Hematopoietic multipotent progenitor cell treated with erythropoietin and hydrocortisone succinate and interleukin-3 and kit ligand, for 15 days (in vitro differentiated cells): ENCODE measurements around the gene AUTS2.
"Not testable (repeated sequence)": the region's sequence is repeated elsewhere in the genome, so short reads cannot be mapped to it uniquely, and the experiment has no call there.

Experiments used
- DNase-seq: peaks from one replicate; pipeline ENCODE4 v3.0.0-alpha.2; 2015; ENCODE audit warnings: low spot score

The AUTS2 gene

DNA sequence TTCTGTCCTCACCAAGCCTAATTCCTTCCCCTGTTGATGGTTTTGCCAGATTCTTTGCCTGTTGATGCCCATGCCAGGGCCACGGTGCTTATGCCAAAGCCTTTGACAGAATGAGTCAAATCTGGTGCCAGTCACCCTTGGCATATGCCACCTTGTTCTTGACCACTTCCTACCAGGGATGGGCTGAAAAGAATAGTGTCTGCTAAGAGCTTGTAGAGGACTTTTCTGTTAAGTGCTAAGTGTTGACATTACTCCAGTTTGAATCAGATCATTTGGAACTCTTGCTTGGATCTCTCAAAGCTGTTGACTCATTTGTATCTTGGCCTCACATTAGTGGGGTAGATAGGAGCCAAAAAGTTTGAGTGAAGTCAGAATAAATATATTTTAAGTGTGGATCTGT lies 661.2 kb downstream of the AUTS2 start:
- DNase-seq = no peak

DNA sequence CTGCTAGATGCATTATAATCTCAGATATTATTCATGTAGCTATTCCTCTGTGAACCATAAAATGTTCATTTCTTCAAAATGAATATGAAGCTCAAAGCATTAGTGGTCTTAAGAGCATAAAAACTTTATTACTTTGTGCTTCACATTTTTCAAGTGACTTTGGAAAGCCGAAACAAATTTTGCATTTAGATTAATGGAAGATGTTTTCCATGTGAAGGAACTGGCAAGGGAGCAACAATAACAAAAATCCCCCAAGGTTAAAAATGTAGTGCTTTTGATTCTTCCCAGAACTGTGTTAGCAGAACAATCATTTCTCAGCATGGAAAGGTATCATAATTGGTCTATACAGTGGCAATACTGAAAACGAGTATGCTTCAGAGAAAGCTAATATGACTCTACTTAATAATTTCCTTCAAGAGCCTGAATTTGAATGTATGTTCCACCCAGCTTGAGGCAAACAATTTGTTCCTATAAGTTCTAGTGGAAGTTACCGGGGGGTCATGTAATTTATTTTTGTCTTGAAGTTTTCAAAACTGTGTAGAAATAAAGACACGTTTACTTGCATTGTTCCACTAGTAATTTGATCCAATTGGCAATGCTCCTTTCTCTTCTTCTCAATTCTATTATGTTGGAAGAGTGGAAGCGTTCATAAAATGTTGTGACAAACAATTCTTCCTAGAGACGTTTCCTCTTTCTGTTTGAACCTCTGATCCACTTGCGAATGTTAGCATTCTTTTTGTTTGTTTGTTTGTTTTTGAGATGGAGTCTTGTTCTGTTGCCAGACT lies 665.4 kb downstream of the AUTS2 start:
- no peak for DNase-seq

DNA sequence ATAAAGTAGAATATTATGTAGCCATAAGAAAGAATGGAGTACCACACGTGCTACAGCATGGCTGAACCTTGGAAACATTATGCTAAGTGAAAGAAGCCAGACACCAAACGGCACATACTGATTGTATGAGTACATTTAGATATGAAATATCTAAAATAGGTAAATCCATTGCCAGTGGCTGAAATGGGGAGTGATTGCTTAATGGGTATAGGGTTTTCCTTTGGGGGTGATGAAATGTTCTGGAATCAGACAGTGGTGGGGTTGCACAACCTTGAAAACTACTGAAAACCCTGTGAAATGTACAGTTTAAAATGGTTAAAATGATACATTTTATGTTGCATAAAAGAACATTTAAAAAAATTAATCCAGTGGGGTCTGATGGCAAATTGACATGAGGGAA lies 667.9 kb downstream of the AUTS2 start:
- DNase-seq = no peak

DNA sequence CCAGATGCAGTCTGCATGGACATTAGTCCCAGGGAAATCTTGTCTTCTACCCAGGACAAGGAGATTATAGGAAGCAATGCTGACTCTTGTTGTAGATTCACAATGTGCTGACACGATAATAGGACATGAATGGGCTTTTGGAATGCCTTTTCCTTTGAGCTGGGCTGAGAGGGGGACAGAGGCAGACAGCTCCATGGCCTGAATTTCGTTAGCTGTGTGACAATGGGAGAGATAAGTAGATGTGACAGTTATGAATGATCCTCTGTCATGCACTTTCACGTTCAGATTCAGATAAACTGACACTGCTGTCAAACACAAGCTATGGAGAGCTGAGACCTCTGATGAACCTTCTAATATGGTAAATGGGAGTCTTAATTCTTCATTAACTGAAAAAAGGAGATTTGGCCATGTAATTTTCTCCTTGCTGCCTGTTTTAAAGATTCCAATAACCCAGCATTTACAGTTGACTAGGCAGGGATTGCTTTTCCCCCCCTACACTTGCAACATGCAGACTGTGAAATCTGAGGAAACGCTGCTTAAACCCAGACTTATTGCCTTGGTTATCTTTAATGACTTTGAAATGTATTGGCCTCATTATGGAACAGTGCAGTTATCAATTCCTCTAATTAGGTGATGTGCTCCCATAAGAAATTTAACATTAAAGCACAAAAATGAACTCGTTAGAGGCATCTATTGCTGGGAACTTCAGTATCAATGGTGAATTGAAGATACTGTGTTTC lies 669.3 kb downstream of the AUTS2 start:
- DNase-seq = no peak

DNA sequence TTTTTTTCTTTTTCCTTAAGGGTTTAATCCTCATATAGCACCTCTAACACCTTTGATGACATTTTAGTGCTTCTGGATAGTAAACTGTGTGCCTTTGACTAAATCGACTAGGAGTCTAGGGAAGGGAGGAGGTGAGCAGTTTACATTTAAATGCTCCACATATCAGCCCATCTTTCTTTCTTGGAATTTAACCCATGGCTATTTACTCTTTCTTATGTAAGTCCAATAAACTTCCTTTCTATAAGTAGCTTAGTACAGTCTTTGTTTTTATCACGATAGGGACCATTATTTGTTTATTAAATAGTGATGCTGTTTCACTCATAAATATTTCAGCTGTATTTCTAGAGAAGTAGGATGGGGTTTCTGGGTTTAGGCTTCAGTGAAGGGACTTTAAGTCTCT lies 669.9 kb downstream of the AUTS2 start:
- DNase-seq = no peak

DNA sequence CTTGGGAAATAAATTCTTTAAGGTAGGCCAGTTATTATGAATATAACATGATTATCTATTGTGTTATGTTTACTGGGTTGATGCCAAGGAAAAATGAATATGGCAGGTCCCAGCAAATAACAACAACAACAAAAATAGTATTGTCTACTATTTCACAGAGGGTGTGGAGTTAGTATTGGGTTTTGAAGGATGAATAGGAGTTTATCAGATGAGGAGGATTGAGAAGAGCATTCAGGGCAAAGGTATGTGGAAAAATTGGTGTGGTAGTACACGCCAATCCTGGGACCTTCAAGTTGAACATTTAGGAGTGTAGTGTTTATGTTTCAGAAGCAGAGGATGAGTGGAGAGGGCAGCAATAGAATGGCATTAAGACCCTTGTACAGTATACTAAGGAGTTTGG lies 671.9 kb downstream of the AUTS2 start:
- no peak for DNase-seq

DNA sequence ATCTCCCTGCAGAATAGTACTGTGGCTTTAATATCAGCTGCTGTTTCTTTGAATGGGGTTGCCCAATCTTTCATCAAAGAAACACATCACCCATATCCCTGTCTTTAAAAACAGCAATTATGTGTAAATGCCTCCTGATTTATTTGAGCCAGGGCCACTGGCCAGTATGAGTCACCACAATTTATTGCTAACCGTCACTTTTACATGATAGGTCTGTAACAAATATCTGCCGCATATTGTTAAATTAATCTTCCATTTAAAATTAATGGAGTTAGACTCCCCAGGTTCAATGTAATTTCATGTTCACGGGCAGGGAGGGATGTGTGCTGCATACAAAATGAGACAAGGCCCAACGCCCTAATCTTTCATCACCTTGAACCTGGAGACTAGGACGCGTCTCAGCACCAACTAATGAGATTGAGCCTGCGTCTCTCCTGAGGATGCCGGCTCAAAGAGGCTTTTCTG lies 673.4 kb downstream of the AUTS2 start:
- no peak for DNase-seq

DNA sequence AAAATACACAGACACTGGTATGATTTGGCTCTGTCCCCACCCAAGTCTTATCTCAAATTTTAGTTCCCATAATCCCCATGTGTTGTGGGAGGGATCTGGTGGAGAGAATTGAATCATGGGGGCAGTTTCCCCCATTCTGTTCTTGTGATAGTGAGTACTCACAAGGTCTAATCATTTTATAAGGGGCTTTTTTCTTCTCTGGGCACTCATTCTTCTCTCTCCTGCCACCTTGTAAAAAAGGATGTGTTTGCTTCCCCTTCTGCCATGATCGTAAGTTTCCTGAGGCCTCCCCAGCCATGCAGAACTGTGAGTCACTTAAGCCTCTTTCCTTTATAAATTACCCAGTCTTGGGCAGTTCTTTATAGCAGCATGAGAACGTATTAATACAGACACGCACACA lies 677.3 kb downstream of the AUTS2 start:
- not testable (repeated sequence) for DNase-seq

DNA sequence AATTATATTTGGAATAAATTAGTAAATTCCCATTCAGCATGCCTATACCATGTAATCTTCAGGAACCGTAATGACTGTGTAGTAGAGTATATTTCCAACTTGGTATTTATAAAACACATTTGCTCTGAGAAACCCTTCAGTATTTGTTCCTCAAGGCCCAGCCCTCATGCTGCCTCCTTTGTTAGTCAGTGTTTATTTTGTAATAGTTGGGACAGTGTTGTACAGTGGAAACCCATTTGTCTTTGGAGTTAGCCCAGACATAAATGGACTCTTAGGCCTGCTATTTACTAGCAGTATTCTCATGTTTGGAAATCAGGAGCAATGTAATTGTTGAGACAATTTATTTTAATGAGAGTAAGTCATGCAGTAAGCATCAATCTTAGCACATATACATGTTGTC lies 686.9 kb downstream of the AUTS2 start:
- no peak for DNase-seq

DNA sequence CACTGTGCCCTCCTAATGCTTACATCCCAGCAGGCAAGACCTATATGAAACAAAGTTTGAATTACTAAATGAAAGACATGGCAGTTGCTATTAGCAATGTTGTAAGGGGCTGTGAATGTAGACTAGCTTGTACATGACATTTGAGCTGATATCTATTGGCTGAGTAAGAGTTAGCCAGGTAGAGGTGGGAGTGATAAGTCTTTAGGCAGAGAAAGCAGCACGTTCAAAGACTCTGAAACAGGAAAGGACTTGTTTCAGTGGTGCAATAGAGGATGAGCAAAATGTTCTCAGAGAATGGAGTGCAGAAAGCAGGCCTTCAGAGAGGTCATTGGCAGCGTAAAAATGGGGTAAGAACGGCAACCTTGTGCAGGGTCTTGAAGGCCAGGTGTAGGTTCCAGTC lies 687.6 kb downstream of the AUTS2 start:
- DNase-seq = no peak

DNA sequence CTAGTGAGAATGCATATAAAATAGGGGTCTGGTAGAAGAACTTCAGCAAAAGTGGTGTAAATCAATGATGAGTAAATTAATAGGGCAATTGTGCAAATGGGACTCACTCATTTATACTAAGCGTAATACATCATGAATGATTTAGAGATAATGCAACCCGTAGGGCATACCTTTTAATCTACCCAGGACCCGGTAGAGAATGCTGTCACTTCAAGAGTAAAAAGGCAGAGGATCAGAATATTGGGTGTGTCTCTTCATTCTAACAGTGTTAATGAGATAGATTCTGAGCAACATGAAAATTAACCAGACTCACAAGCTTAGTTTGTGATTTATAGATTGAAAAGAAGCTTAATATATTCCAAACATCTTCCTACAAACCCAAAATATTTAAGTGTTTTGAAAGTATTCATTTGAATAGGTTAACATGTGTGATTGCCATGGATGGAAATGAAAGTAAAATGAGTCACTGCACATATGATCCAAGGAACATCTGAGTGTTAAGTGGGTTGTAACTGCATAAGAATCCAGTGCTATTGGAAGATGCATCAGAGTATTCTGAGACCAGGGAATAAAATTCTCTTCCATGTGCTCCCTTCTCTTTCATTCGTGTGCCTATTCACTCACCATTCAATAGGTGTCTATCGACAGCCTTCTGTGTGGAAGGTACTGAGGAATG lies 690.6 kb downstream of the AUTS2 start:
- no peak for DNase-seq

DNA sequence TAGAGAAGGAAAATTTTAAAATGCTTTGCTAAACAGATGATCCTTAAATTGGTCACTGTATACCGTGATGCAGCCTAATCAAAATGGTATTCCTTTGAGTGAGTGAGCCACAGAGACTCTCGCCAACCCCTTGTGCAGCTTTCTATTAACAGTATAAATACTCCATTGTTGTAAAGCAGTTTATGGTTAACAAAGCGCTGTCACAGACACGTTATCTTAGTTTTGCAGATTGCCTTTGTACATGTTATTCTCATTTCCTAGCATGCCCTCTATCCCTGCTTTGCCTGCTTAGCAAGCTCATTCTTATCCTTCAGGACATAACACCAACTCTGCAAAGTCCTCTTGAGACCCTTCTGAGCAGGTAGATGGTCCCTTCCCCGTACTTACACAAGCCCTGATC lies 694.4 kb downstream of the AUTS2 start:
- no peak for DNase-seq

DNA sequence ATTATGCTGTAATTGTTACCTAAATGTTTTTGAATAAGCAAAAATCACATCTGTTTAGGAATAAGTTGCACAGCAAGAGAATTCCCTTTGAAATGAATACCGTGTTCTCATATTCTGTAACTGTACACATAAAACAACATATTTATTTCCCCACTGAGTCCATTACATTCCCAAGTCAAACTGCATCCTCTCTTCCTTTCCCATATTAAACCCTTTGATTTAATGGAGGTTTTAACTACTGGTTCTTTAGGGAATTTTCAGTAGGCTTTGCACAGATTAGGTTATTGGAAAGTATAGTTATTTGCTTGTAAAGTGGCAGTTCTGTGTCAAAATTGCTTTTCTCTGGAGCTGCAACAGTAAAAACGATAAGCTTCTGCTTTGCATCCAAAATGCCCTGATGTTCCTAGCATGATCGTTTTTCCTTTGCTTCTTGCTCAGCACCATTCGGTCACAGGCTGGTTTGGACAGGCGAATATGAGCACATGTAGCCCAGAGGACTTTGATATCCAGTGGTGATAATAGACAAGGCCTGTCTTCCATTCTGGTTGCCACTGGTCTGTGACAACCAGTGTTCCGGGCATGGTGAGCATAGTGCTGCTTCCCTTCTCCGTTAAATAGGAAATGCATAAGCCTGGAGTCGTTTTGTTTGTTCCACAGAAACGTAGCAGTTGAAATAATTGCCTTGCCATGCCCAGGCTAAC lies 696.1 kb downstream of the AUTS2 start:
- no peak for DNase-seq

DNA sequence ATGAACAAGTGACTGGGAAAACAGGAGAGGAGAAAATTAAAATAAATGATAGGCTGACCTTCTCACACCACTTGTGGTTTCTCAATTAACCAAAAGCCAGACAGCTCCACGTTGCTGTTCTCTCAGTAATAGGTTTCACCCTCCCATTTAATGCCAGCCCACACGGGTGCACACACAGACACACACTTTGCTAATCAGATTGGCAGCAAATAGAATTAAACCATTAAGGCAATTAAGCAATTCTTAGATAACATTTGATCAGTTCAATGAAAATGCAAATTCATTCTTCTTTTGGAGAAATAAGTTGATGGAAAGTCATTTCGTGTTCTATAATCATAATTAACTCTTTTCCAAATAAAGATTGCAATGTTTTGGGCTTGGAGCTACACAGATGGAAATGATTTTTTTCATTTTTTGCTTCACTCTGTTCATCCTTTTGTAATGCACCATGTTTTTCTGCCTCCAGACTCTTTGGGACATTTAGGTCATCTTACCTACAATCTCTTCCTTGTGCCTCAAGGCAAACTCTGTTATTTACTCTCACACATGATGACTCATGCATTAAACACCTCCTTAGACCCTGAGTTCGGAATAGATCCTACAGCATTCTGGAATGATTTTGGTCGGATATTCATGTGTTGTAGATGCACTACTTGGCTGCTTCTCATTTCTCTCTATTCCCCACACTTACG lies 700.7 kb downstream of the AUTS2 start:
- DNase-seq = no peak

DNA sequence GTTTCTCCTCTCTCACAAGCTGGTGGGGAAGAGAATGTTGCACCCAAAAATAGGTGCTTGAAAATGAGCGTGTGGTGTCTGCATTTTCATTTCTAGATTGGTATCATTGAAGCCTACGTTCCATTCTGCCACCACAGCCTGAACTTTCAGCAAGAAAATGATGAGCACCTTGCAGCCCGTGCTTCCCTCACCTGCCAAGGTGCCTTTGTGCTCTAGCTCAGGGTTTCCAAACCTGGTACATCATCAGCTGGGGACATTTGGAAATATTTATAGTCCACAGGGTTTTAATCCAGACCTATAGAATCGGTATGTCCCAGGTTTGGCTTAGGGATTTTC lies 701.2 kb downstream of the AUTS2 start:
- no peak for DNase-seq

DNA sequence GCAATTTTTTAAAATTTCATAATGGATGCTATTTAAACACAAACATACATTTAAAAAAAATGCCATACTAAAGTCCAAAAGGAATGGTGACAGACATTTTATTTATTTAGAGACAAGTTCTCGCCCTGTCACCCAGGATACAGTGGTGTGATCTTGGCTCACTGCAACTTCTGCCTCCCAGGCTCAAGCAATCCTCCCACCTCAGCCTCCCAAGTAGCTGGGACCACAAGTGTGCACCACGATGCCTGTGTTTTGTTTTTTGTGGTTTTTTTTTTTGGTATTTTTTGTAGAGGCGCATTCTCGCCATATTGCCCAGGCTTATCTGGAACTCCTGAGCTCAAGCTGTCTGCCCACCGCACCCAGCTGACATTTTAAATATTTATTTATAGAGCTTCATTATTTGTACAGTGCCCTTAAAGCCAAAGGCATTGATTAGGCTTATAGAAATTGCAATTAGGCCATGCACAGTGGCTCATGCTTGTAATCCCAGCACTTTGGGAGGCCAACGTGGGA lies 703.5 kb downstream of the AUTS2 start:
- DNase-seq = no peak

DNA sequence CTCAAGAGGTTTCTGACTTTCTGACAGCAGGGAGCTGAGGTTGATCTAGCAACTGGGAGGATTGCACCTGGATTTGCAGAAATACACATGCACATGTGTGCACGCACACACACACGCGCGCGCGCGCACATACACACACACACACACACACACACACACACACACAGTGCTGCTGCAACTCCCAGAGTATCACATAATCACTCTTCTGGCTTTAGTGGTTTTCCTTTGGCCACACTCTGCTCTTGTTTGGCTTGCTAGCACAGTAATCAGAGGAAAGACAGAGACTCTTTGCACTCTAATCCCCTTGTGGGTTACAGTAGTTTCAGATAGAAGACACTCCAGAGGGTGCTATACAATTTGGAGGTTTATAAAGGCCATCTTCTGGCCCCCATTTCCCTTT lies 705.0 kb downstream of the AUTS2 start:
- DNase-seq = no peak

DNA sequence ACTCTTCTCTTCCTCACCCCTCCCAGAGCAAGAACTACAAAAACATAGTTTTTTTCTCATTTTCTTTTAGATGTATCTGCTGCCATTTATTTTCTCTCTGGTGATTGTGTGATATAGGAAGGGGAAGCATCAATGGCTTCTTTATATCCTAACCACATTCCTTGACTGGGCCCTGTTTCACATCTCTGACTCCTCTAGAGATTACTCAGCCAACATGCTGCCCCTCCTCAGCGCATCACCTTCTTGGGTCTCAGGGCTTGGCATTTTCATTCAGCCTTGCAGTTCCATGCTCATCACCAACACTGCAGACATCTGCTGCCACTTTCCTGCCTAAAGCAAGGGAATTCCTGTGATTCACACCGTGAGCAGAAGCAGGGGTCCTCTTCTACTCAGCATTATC lies 705.5 kb downstream of the AUTS2 start:
- DNase-seq = no peak

DNA sequence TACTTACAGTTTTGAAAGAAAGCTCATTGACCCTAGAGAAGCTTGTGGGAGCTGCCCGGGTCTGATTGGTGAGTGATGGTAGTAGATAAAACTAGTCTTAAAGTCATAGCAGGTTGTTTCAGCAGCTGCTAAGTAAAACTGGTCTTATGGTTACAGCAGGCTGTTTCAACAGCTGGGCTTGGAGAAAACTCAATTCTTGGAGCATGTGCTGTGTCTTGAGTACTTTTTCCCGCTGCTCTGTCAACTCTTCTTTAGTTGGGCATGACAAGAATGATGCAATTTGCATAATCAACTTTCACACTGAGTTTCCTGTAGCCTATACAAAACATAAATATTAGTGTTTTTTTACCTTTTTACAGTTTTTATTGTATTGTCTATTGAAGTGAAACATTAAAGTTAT lies 707.9 kb downstream of the AUTS2 start:
- no peak for DNase-seq

DNA sequence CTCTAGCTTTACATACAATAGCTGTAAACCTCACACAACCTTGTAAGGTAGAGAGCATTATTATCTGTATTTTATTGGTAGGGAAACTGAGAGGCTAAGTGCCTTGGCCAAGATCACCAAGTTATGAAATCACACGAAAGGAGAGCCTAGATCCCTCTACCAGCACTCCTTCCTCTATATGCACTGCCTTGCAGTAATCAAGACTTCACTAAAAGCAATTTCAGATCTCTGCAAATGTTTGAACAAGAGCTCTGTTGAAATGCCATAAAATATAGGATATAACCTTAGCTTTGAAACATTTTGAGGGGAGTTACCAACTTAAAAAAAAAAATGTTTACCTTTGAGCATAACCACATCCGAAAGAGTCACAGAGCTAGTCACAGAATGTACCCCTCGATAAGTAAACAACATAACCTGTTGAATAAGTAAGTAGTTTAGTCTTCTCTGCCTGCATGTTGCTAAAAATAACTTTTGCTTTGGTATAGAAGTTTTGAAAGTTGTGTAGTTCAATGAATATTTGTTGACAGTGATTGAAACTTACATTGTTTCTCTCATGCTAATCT lies 709.4 kb downstream of the AUTS2 start:
- DNase-seq = no peak

DNA sequence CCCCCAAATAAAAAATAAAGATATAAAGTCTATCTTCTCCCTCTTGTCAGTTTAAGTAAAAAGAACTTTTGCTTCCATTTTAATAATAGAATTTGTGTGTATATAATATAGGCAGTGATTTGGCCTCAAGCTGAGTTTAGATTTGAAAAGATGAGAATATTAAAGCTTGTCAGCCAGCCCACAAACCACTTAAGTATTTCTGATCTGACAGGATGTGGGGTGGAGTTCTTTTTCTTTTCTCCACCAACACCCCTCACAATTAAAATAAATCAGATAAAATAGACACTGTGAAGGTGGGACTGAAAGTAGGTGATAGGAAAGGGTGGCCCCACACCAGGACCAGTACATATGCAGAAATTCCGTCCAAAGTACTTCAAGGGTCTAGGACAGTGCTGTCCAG lies 714.1 kb downstream of the AUTS2 start:
- no peak for DNase-seq
